ENCODE results near the gene GDF15.
A peak's percentile ranks its signal among the peaks of the same experiment; 100 is the strongest.

Gene GDF15

GRCh38 chr19:18431351-18432197 is 45.6 kb downstream of the GDF15 start:
- no peak for DNase-seq

- no peak for DNase-seq
Observed at GRCh38 chr19:18432275-18433014, 46.5 kb downstream of the GDF15 start.

- no peak for DNase-seq
Observed at GRCh38 chr19:18433015-18433691, 47.2 kb downstream of the GDF15 start.

DNA sequence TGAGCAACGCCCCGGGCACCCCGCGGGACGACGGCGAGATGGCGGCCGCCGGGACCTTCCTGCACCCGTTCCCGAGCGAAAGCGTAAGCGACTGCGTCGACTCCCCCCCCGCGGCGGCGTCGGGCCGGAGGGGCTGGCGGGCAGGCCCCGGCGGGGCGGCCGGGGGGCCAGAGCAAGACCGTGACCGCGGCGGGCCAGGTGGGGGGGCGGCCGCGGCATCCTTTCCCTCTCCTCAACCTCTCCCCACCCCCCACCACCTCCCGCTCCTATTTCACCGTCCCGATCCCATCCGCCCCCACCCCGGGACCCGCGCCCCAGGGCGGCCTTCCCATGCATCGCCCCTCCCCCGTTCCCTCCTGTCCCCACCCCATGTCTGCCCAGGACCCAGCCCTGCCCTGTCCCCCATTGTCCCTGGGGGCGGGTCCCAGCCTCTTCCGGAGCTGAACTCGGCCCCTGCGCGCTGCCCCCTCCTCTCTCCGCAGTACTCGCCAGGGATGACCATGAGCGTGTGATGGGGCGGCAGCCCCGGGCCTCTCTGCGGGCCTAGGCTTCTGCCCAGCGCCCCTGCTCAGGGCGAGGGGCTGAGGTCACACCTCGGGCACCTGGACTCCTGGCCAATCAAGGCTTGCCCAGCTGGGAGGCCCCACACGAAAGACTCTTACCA is 47.9 kb downstream of the GDF15 start:
- DNase-seq, result no peak

DNA sequence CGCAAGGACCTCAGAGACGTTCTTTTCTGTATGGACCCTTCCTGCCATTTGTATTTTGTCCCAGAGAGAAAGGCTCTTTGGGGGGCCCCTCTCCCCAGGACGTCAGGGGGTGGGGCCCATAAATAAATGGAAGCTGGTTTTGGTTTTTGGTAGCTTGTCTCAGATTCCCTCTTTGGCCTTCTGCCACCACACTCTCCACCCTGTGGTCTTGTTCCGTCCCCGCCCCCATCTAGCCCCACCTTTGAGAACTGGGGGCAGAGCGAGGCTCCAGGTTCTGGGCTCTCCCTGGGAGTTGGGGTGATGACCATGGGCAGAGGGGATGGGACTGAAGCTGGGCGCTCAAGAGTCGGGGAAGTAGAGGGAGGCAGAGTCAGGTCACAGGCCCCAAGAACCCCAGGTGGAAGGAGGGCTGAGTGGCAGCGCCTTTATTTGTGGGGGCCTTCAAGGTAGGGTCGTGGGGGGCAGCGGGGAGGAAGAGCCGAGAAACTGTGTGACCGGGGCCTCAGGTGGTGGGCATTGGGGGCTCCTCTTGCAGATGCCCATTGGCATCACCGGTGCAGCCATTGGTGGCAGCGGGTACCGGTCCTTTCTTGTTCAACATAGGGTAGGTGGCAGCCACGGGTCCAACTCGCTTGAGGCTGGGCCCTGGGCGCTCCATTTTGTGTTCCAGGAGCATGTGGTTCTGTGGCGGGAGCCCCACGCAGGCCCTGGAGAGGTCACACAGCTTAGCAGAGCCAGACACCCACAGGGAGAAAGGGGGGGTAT is 48.6 kb downstream of the GDF15 start:
- DNase-seq, result no peak

- no peak for DNase-seq
Observed at GRCh38 chr19:18435178-18435841, 49.4 kb downstream of the GDF15 start.

DNA sequence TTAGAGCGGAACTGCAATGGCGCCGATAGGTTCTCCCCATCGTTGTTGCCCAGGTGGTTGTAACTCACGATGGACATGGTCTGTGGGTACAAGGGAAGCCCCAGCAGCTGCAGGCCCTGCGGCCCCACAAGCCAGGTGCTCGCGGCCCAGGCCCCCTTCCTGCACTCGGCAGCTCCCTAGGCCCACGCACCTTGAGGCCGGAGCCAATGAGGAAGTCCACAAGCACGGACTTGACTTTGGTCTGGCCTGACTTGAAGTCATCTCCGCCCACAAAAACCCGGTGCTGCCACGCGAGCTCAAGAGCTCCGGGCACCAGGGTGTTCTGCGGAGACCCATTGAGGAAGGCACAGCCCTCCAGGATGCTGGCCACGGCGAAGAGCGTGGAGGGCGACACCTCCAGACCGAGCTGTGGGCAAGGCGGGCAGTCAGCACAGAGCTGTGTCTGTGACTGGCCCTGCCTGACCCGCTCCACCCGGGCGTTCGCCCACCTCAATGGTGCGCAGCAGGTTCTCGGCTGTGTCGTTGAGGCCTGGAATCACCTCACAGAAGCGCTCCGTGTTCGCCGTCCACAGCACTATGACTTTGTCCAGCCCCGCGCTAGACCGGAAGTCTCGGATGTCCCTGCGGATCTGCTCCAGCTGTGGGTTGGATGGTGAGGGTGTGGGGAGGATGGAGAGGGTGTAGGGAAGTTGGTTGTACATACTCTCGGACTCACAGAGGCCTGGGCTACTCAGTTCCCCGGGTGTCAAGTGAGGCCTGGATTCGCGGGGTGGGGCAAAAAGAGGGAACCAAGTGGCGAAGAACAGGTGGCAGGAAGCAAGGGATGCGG is 50.1 kb downstream of the GDF15 start:
- no peak for DNase-seq

- peak; percentile 87 for DNase-seq
Observed at GRCh38 chr19:18436671-18437490, 50.9 kb downstream of the GDF15 start.

DNA sequence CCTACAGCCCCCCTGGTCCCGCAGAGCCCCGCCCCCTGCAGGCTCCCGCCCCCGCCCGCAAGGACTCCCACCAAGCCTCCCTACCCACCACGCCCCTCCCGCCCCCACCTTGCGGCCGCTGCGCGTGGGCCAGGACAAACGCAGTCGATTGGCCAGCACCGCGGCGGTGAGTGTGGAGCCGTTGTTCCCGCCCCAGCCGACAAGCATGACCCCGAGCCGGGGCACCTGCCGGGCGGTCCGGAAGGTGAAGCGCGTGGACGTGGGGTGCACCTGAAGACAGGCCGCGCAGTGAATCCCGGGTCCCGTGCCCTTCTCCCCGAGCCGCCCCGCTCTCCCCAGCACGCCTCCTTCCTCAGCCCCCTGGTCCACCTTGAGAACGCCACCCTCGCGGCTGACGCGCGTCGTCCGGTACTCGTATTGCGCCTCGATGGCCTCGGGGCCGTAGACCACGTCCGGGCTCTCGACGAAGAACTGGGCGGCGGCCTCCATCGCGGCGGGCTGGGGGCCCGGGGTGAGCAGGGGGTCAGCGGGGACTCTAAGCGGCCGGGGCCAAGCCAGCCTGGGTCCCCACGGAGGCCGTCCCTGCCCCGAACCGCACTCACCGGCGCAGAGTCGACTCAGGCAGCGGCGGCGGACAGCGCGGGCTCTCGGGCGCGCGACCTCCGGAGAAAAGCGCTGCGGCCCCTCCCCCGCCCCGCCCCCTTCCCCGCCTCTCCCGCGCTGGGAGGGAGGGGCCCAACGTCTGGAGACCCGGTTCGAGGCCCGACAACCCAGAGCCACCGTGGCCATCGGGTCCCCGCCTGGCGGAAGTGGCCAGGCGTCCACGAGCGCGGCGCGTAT is 51.8 kb downstream of the GDF15 start, which contains the start of gene ISYNA1:
Gene ISYNA1, minus strand, starts transcription at position 643 of the 840 bp plus-strand sequence. Its CDS starts 154 bp downstream, at position 489.
- peak; percentile 52 for DNase-seq

DNA sequence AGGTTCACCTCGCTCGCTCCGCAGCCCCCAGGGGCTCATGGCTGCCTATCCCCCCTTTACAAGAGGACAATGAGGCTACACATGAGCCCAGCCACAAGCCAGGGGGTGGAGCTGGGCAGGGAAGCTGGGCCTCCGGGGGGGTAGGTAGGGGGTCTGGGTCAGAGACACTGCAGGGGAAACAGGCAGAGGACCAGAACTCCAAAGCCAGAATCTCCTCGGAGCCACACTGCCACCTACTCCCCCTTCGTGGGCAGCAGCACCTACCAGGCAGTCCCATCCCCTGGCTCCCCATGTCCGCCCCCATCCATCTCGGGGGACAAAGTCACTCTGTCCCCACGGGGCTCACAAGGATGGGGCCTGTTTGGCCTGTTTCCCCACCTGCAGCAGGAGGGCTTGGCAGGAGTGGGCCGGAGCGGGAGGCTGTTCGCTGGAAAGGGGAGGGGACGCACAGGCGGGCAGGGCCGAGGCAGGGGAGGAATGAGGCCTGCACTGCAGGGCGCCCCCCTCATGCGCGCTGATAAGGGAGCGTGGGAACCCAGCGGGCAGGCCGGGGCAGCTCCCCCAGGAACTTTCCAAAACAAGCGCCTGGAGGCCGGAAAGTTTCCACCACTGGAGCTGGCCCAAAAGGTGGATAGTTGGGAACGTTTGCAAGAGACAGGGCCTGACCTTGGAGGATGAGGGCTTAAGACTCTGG is 52.5 kb downstream of the GDF15 start:
- peak; percentile 55 for DNase-seq

Measured in fibroblast of skin of scalp (primary cell).